SK-N-MC (cell line): ENCODE results near the gene LTA4H.

Source experiments
- EZH2 ChIP-seq: fragments of 200-600 bp; sonication (generic); IDR thresholded peaks from one replicate; pipeline ENCODE4 v1.6.1; 2017; ENCODE audit warnings: antibody characterized with exemption
- FOXP2 ChIP-seq: optimal IDR thresholded peaks from 2 replicates; pipeline ENCODE3; 2011; ENCODE audit warnings: mild to moderate bottlenecking, moderate library complexity; ENCODE audit not compliant: insufficient read depth; ENCODE audit errors: extremely low read length, control extremely low read depth
- POLR2AphosphoS5 ChIP-seq: IDR thresholded peaks from 2 replicates; pipeline ENCODE4 v1.6.1; 2012; ENCODE audit warnings: mild to moderate bottlenecking, low read depth, low read length, borderline replicate concordance

- TF ChIP-seq POLR2AphosphoS5: no peak
- no peak for TF ChIP-seq EZH2
- no peak for TF ChIP-seq FOXP2
Measured at GRCh38 chr12:95997276-95997675, 38.1 kb downstream of the LTA4H start.
